HEK293T (cell line): ENCODE results near the gene CMTM1.

Experiments used
- BHLHE40 ChIP-seq: fragments of 450-650 bp; IDR thresholded peaks from 2 replicates; pipeline ENCODE4 v1.6.1; 2016; ENCODE audit warnings: mild to moderate bottlenecking, moderate library complexity, borderline replicate concordance
- FOXA1 ChIP-seq: fragments of 450-650 bp; IDR thresholded peaks from 2 replicates; pipeline ENCODE4 v1.6.1; 2016; ENCODE audit warnings: mild to moderate bottlenecking
- FOXM1 ChIP-seq: fragments of 450-650 bp; IDR thresholded peaks from 2 replicates; pipeline ENCODE4 v1.6.1; 2017; ENCODE audit warnings: mild to moderate bottlenecking, borderline replicate concordance
- HDGF ChIP-seq: fragments of 450-650 bp; IDR thresholded peaks from 2 replicates; pipeline ENCODE4 v1.6.1; 2017; ENCODE audit warnings: antibody characterized with exemption, borderline replicate concordance
- L3MBTL2 ChIP-seq: fragments of 450-650 bp; conservative IDR thresholded peaks from 2 replicates; pipeline ENCODE4 v1.6.1; 2016; ENCODE audit warnings: mild to moderate bottlenecking
- LEF1 ChIP-seq: fragments of 450-650 bp; IDR thresholded peaks from 2 replicates; pipeline ENCODE4 v1.6.1; 2017; ENCODE audit warnings: mild to moderate bottlenecking, borderline replicate concordance
- SP1 ChIP-seq: fragments of 450-650 bp; IDR thresholded peaks from 2 replicates; pipeline ENCODE4 v1.6.1; 2017
- SUZ12 ChIP-seq: fragments of 450-650 bp; IDR thresholded peaks from 2 replicates; pipeline ENCODE4 v1.6.1; 2016; ENCODE audit warnings: mild to moderate bottlenecking

GRCh38 chr16:66585481-66586239 lies 19.4 kb downstream of the CMTM1 start:
- no peak for TF ChIP-seq FOXA1
- TF ChIP-seq HDGF = no peak
- no peak for TF ChIP-seq SP1
- no peak for TF ChIP-seq LEF1
- TF ChIP-seq L3MBTL2 = no peak
- TF ChIP-seq FOXM1 = no peak
- no peak for TF ChIP-seq SUZ12
- no peak for TF ChIP-seq BHLHE40
